GM10847 (cell line): ENCODE data around the gene GUCA2B.

Experiments
- POLR2A ChIP-seq: IDR thresholded peaks from 2 replicates; pipeline ENCODE4 v1.6.1; 2011; ENCODE audit not compliant: insufficient read length; ENCODE audit errors: extremely low read depth

GUCA2B gene

GRCh38 chr1:42186152-42186551 lies 32.9 kb downstream of the GUCA2B start:
- no peak for TF ChIP-seq POLR2A

- TF ChIP-seq POLR2A, result no peak
Measured at GRCh38 chr1:42189931-42190853, 37.0 kb downstream of the GUCA2B start.

GRCh38 chr1:42191319-42191718 lies 38.1 kb downstream of the GUCA2B start:
- no peak for TF ChIP-seq POLR2A

- no peak for TF ChIP-seq POLR2A
Measured at GRCh38 chr1:42192106-42192505, 38.9 kb downstream of the GUCA2B start.

GRCh38 chr1:42195841-42196240 lies 42.6 kb downstream of the GUCA2B start:
- TF ChIP-seq POLR2A, result no peak

GRCh38 chr1:42198251-42198650 lies 45.0 kb downstream of the GUCA2B start:
- no peak for TF ChIP-seq POLR2A

GRCh38 chr1:42201986-42202385 lies 48.8 kb downstream of the GUCA2B start:
- no peak for TF ChIP-seq POLR2A
